NCI-H748 (cell line): ENCODE data around the gene RHBDF1.

Source experiments
- DNase-seq: peaks from one replicate; lab custom pipeline; 2025; ENCODE audit not compliant: unreplicated experiment; lab: John Stamatoyannopoulos, UW

Gene RHBDF1

GRCh38 chr16:75580-76501 lies 3.4 kb upstream of the RHBDF1 start:
- DNase-seq: no peak

DNA sequence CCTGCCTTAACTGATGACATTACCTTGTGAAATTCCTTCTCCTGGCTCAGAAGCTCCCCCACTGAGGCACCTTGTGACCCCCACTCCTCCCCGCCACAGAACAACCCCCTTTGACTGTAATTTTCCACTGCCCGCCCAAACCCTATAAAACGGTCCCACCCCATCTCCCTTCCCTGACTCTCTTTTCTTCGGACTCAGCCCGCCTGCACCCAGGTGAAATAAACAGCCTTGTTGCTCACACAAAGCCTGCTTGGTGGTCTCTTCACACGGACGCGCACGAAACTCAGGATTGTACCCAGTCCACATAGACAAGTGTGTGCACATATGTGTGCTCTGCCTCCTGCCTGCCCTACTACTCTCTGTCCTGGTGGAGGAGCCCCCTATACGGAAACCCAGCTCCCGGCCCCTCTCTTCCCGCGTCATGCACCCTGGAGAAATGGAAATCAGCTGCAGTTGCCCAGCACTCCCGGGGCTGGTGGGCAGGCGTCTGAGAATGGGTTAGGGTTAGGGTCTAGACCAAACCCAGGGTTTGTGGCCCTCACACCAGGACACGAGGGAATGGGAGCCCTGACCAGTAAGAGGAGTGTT lies 2.4 kb upstream of the RHBDF1 start:
- no peak for DNase-seq

- DNase-seq: no peak
Observed at GRCh38 chr16:74051-74746, 1.8 kb upstream of the RHBDF1 start.

DNA sequence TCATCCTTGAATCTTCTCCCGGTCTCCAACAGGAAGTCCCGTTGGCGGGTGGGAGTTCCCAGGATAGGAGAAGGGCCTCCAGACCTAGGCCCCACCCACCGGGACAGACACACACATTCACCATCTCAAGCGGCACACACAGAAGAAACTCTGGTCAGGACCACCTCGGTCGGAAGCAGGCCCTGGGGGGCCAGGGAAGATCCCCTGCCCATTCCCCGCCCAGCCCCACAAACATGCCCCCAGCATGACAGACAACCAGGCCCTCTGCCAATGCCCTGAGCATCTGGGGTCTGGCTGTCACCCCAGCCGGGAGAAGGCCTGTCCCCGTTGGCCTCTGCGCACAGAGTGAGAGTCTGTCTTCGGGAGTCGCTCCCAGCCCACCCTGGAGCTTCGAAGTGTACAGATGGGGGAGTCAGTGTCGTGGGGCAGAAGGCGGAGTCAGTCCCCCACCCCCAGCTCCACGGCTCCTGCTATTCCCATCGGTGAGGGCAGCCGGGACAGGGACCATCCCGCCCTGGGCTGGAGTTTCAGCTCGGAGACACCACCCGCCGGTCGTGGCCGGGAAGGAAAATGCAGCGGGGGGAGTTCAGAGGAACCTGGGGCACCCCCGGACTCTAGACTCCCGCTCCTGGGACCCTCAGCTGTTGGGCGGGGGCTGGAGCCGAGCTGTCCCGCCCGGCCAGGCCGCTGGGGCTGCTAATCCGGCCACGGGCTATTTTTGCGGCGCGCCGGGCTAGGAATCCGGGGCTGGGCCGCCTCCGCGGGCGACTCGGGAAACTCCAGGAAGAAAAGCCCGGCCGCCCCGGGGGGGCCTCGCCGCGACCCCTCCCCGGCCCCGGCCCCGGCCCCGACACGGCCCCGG lies 660 bp downstream of the RHBDF1 start:
- peak; percentile 45 for DNase-seq

DNA sequence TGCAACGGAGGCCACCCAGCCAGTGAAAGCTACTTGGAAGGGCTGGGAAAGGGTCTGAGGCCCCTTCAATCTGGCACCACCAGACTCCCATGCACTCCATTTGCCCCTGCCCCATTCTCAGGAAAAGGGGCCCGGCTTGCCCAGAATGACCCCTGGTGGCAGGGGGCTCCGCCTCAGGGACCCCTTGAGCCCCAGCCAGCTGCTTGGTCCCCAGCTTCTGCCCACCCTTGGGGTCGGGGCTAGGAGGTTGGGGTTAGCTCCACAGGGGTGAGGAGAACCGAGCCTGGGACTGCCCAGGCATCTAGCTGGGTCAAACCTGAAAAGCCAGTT lies 1.3 kb downstream of the RHBDF1 start:
- no peak for DNase-seq

DNA sequence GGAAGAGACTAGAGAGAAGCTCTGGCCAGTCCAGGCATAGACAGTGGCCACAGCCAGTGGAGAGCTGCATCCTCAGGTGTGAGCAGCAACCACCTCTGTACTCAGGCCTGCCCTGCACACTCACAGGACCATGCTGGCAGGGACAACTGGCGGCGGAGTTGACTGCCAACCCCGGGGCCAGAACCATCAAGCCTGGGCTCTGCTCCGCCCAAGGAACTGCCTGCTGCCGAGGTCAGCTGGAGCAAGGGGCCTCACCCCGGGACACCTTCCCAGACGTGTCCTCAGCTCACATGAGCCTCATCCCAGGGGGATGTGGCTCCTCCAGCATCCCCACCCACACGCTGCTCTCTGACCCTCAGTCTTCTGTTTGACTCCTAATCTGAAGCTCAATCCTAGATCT lies 3.2 kb downstream of the RHBDF1 start:
- DNase-seq: no peak

DNA sequence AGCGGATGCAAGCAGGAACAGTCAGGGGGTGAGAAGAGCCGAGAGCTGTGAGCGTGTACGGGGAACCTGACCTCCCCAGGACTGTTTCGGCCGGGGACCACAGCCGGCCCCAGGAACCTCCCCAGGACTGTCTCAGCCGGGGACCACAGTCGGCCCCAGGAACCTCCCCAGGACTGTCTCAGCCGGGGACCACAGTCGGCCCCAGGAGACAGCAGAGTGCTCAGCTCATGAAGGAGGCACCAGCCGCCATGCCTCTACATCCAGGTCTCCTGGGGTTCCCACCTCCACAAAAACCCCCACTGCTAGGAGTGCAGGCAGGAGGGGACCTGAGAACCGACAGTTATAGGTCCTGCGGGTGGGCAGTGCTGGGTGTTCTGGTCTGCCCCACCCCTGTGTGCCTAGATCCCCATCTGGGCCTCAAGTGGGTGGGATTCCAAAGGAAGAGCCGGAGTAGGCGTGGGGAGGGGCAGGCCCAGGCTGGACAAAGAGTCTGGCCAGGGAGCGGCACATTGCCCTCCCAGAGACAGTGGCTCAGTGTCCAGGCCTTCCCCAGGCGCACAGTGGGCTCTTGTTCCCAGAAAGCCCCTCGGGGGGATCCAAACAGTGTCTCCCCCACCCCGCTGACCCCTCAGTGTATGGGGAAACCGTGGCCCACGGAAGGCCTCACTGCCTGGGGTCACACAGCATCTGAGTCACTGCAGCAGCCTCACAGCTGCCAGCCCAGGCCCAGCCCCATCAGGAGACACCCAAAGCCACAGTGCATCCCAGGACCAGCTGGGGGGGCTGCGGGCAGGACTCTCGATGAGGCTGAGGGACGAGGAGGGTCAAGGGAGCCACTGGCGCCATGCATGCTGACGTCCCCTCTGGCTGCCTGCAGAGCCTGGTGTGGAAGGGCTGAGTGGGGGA lies 4.3 kb downstream of the RHBDF1 start:
- DNase-seq: no peak

GRCh38 chr16:67183-67791 lies 5.1 kb downstream of the RHBDF1 start:
- no peak for DNase-seq

GRCh38 chr16:66309-67182 lies 5.9 kb downstream of the RHBDF1 start:
- DNase-seq: no peak

DNA sequence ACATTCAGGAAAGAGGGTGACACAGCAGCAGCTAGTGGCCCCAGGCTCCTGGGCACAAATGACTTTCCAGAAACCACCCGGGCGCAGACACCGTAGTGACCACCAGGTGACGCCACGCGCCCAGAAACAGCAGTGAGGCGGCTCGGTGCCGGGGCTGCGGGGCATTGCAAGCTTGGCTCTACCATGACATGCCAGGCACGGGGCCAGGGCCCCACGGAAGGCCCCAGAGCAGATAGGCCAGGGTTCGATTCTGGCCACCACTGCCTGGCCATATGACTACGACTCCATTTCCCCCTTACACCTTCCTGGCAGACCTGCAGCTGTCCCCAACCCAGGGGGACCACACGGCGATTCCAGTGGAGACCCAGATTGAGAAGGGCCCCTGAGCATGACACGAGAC lies 6.7 kb downstream of the RHBDF1 start:
- peak; percentile 53 for DNase-seq

GRCh38 chr16:64914-65255 lies 7.5 kb downstream of the RHBDF1 start:
- DNase-seq: no peak

GRCh38 chr16:63998-64913 lies 8.2 kb downstream of the RHBDF1 start:
- DNase-seq: no peak

DNA sequence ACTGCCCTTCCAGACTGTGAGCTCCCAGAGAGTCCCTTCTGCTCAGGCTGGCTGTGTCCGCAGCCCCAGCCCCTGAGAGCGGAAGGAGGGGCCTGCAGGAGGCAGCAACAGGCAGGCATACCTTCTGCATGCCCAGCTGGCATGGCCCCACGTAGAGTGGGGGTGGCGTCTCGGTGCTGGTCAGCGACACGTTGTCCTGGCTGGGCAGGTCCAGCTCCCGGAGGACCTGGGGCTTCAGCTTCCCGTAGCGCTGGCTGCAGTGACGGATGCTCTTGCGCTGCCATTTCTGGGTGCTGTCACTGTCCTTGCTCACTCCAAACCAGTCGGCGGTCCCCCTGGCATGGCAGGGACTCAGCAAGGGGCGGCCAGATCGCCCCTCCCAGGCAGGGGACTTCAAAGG lies 9.0 kb downstream of the RHBDF1 start:
- DNase-seq: no peak

DNA sequence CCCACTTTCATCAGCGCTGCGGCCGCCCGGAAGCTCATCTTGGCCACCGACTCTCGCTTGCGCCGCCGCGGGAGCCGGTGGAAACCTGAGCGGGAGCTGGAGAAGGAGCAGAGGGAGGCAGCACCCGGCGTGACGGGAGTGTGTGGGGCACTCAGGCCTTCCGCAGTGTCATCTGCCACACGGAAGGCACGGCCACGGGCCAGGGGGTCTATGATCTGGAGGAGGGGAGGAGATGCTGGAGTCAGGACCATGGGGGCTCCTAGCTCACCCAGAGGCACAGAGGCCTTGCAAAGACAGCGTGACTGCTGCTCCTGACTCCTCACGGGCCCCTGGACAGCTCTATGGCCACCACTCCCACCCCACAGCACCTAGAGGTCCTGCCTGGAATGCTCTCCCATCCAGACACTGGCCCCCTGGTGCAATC lies 9.5 kb downstream of the RHBDF1 start:
- DNase-seq: no peak

DNA sequence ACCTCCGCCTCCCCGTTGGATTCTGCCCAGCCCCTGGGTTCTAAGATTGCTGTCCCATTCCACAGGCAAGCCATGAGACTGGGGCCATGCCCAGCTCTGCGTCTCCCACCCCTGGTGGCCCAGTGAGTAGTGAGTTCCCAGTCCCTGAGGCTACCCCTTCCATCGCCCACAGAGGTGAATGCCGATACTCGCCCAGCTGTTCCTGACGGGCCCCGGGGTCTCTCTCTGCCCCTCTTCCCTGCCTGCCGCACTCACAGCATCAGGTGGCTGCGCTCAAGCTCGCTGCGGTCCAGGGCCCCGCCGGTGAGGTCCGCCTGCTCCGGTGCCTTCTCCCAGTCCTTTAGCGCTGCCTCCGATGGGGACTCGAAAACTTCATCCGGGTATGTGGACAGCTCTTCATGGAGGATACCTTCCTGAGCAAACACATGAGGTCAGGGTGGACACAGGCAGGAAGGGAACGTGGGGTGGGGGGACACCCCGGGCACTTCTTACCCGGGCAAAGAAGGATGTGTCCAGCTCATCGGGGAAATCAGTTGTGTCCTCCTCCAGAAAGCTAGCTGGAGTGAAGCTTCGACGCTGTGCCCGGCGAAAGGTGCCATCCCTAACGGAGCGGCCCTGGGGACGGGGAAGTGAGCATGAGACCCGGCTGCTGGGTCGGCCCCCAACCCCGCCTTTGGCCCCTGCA lies 10.0 kb downstream of the RHBDF1 start:
- no peak for DNase-seq

DNA sequence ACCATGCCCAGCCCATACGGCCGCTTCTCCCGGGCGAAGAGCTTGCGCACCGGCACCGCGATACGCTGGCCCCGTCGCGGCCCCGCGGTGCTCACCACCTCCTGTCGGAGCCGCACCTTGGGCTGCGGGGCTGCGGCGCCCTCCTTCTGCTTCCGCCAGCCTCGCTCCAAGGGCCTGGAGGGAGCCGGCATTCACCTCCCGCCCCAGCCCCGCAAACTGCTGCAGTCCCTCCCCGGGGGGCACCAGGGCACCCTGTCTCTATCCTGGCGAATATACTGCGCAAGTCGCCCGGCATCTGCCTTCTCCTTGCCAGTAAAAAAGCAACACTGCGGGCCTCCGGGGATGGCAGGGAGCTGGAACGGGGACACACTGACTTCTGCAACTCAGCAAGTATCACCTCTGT lies 10.6 kb downstream of the RHBDF1 start:
- DNase-seq: no peak
